Ovary (tissue), 9 donors: ENCODE measurements around the gene WNT7B. TPM values are rescaled to one million over a fixed set of nuclear protein-coding genes. Genes with fewer than 3 reads are reported as not detected.

Experiments
- DNase-seq, 5 donors: peaks; one replicate each; pipeline ENCODE4 v3.0.0-alpha.2; 2019 to 2020
- H3K27ac ChIP-seq, 2 donors: fragments of 200-600 bp; one replicate each; pipeline versions ENCODE4 v1.5.1 to v1.8.0; 2019 to 2022
- H3K27me3 ChIP-seq: fragments of 200-600 bp; one replicate; pipeline ENCODE4 v1.8.0; 2022
- H3K36me3 ChIP-seq: fragments of 200-600 bp; sonication (generic); one replicate; pipeline ENCODE4 v1.5.1; 2019
- H3K4me1 ChIP-seq: one replicate; pipeline ENCODE4 v1.8.1; 2013; ENCODE audit warnings: mild to moderate bottlenecking, moderate library complexity; ENCODE audit not compliant: insufficient read depth
- H3K4me3 ChIP-seq: fragments of 200-600 bp; sonication (generic); one replicate; pipeline ENCODE4 v1.5.1; 2017
- H3K9me3 ChIP-seq, 2 donors: fragments of 200-600 bp in 1 of 2; sonication (generic) in 1 of 2; one replicate each; pipeline versions ENCODE4 v1.5.1 to v1.8.1; 2013 to 2019; ENCODE audit warnings: mild to moderate bottlenecking in 1 of 2, moderate library complexity in 1 of 2
- EP300 ChIP-seq: sonication (generic); formaldehyde crosslinking; IDR thresholded peaks from one replicate; pipeline ENCODE4 v1.6.1; 2017; ENCODE audit warnings: antibody characterized with exemption
- POLR2A ChIP-seq: fragments of 450-650 bp; IDR thresholded peaks from one replicate; pipeline ENCODE4 v1.6.1; 2017; ENCODE audit warnings: antibody characterized with exemption, mild to moderate bottlenecking, moderate library complexity
- WGBS, 3 donors: extraction: QIAGEN DNeasy Blood & Tissue Kit in 1 of 3; methylation state at CpG; one replicate each; pipeline versions ENCODE4 v1.1.5 to v1.1.7; 2013 to 2017; 5-methylcytosine and 5-hydroxymethylcytosine counted together
- intact Hi-C, 4 donors: fragments of 100-400 bp; cut with DNase I; formaldehyde crosslinking; loops; one replicate each; pipeline versions ENCODE4 v1.11.0 to v1.15.1; 2022 to 2023
- polyA plus RNA-seq, 2 donors: library from polyadenylated mRNA; stranded (reverse); fragments of 200-250 nt in 1 of 2; fragments of 350-450 nt in 1 of 2; fragmentation: Illumina TruSeq in 1 of 2; extraction: RNeasy Lipid Tissue Mini Kit (QIAGEN cat#74804) in 1 of 2; gene quantifications; one replicate each; pipeline ENCODE4 v1.2.3, GENCODE V29; 2013 to 2014
- total RNA-seq, 7 donors: library from RNA; depleted of rRNA in 2 of 7; stranded (reverse); fragments of >200 nt in 2 of 7; fragmentation: NEBNext Ultra II Directional in 3 of 7; extraction: Animal tissue kit (Norgen Biotek cat#: 25700) in 3 of 7; gene quantifications; one replicate each; pipeline versions ENCODE4 v1.1.0 to v1.2.4, GENCODE V29; 2016 to 2023
- TF ChIP-seq, protein P1 (sequence below), 3 donors: fragments of 450-650 bp in 2 of 3; fragments of 200-600 bp in 1 of 3; IDR thresholded peaks; one replicate each; pipeline versions ENCODE4 v1.5.1 to v1.8.0; 2016 to 2022; ENCODE audit warnings: antibody characterized with exemption in 3 of 3, mild to moderate bottlenecking in 1 of 3
- donor health status: DM: no; HTN: no; CAD: no; lungs with moderate emphysema.
- donor health status: DM: no; HTN: no; CAD: no.
- donor health status: Bipolar disorder and iron deficiency.
- donor health status: DM: yes; HTN: yes; CAD: no.
- donor health status: DM: no; HTN: no; CAD: no.
- donor health status: DM: yes; HTN: yes; CAD: no.

Gene WNT7B
- total and polyA plus RNA-seq, 9 donors: 0.22 to 2.5 (median 0.59) TPM; not detected in 5

DNA sequence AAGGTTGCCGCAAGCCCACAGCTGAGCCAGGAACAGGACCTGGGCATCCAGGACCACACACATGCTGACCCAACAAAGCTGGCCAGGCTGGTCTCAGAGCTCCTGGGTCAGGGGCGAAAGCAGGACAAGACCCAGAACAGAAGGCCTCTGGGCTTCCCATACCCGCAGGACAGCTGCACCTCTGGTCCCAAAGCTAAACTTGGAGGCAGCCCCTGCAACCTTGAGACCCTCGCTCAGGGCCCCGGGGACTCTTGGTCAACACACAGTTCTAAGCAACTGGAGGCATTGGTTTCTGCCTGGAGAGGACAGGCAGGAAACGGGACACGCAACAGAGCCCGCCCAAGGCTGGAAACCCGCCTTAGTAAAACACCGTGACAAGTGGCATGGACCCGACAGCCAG lies 11.4 kb downstream of the WNT7B start:
- TF ChIP-seq EP300 (no peak), POLR2A (no peak)
- TF ChIP-seq, protein P1, sequence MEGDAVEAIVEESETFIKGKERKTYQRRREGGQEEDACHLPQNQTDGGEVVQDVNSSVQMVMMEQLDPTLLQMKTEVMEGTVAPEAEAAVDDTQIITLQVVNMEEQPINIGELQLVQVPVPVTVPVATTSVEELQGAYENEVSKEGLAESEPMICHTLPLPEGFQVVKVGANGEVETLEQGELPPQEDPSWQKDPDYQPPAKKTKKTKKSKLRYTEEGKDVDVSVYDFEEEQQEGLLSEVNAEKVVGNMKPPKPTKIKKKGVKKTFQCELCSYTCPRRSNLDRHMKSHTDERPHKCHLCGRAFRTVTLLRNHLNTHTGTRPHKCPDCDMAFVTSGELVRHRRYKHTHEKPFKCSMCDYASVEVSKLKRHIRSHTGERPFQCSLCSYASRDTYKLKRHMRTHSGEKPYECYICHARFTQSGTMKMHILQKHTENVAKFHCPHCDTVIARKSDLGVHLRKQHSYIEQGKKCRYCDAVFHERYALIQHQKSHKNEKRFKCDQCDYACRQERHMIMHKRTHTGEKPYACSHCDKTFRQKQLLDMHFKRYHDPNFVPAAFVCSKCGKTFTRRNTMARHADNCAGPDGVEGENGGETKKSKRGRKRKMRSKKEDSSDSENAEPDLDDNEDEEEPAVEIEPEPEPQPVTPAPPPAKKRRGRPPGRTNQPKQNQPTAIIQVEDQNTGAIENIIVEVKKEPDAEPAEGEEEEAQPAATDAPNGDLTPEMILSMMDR (IDR thresholded peaks at IDR 0.05): no peak

DNA sequence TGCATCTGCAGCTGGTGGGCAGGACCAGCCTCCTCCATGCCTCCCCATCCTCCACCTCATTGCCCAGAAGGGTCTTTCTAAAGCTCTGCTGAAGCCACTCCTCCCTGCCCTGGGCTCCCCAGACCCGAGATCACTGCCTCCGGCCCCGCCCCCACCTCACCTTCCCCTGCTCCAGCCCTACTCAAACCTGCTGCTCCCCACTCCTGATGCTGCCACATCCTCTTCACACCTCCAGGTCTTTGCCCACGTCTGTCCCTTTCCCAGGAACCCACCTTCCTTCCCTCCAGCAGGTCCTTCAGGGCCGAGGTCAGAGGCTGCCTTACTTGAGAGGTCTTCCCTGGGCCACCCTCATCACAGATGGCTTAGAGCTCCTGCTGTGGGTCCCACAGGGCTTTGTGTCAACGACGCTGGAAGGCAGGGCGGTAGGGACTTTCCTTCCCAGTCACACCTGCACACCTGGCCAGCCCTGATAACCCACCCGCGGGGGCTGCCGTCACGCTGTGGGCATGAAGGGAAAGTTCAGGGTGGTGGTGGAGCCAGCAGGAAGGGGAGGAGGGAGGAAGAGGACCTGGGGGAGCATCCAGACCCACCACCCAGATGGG lies 11.9 kb downstream of the WNT7B start:
- H3K27me3 ChIP-seq: no peaks in the 10 kb centered on the region
- H3K4me3 ChIP-seq: no peak overlapping the region
- intact Hi-C loops: no loop called here

More for the DNA sequence above, 11.4 kb downstream of the WNT7B start:
- WGBS, 3 donors: 84 to 88% (median 86%) methylated on average over 8 to 11 of the region's 11 CpGs
- Histone ChIP-seq H3K27ac (no peak overlapping the region), H3K36me3 (no peaks in the 10 kb centered on the region), H3K9me3 (no peaks in the 10 kb centered on the region), H3K4me1 (no peaks in the 10 kb centered on the region), H3K4me3 (no peak overlapping the region), H3K27me3 (no peaks in the 10 kb centered on the region)
- DNase-seq: no peak
- intact Hi-C loops: no loop called here

DNA sequence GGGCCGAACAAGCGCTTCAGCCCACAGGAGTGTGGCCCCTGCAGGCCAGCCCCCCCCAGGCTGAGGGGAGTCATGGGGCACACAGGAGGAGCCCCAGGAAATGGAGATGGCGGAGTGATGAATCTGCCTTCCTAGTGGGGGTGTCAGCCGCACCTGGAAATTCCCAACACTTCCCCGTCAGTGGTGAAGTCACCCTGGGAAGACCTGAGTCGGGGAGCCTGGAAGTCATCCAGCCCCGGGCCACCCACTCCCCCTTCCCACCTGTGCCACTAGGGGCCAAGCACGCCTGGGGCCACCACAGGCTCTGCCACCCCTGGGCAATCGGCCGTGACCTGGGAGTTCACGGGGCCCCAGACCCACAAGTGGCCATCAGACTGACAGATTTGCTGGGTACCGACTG lies 12.6 kb downstream of the WNT7B start:
- no peak for TF ChIP-seq POLR2A
- WGBS, 3 donors: 77 to 83% (median 82%) methylated on average over 12 of the region's 12 CpGs
- intact Hi-C loops: no loop called here
- H3K27ac ChIP-seq: no peak overlapping the region
- H3K4me3 ChIP-seq: no peak overlapping the region
- no peaks in the 10 kb centered on the region for H3K4me1 ChIP-seq
- no peak for DNase-seq
- H3K9me3 ChIP-seq: no peaks in the 10 kb centered on the region
- H3K36me3 ChIP-seq: no peaks in the 10 kb centered on the region
- H3K27me3 ChIP-seq: no peaks in the 10 kb centered on the region

More for the DNA sequence above, 11.9 kb downstream of the WNT7B start:
- TF ChIP-seq POLR2A (no peak), EP300 (no peak)
- TF ChIP-seq, protein P1 (IDR thresholded peaks at IDR 0.05): no peak
- no peaks in the 10 kb centered on the region for H3K4me1 ChIP-seq
- no peaks in the 10 kb centered on the region for H3K9me3 ChIP-seq
- DNase-seq: no peak
- H3K27ac ChIP-seq: no peak overlapping the region
- H3K36me3 ChIP-seq: no peaks in the 10 kb centered on the region
- WGBS, 3 donors: 61 to 78% (median 73%) methylated on average over 12 of the region's 12 CpGs

DNA sequence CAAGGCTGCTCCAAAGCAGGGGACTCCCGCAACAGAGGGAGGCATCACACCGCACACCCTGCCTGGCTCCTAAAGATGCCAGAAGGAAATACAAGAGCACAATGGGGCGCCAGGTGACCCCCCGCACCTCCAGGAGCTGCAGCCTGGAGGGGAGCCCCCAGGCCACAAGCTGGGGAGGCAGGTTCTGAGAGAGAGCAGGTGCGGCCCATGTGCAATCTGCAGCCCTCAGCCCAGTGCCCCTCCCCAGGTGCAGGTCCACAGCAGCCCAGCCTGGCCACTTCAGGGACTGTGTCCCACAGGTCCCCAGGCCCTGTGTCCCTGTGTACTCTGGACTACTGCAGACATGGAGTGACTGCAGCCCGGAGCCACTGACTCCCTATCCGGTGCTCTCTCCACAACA lies 13.1 kb downstream of the WNT7B start:
- 81 to 93% (median 93%) methylated on average over 7 of the region's 7 CpGs for WGBS, 3 donors
- intact Hi-C loops: no loop called here

DNA sequence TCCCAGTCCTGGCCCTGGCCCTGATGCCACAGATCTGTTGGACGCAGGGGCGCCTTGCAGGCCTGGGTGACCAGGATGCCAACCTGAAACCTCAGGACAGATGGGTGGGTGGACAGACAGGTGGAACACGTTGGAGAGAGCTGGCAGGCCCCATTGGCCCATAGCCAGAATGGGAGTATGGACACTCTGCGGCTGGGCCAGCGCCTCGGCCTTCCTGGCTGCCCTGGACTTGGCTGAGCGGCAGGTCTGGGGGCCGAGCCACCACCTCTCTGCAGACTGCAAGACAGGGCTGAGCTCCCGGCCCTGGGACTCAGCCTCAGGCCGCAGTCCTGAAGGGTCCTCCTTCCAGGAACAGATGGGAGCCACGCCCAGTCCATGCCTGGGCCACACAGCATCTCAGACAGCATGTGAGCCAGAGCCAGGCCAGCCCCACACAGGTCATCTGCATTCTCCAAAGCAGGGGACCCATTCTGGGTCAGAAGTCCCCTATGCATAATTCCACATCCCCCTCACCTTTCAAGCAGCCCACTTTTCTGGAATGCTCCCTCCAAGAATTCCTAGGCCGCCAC lies 14.1 kb downstream of the WNT7B start:
- H3K27me3 ChIP-seq: no peaks in the 10 kb centered on the region
- intact Hi-C loops: no loop called here
- no peaks in the 10 kb centered on the region for H3K9me3 ChIP-seq
- no peak overlapping the region for H3K4me3 ChIP-seq
- TF ChIP-seq, protein P1 (IDR thresholded peaks at IDR 0.05): no peak
- TF ChIP-seq POLR2A (no peak), EP300 (no peak)
- no peaks in the 10 kb centered on the region for H3K4me1 ChIP-seq
- DNase-seq: no peak
- H3K36me3 ChIP-seq: no peaks in the 10 kb centered on the region
- no peak overlapping the region for H3K27ac ChIP-seq
- WGBS, 3 donors: 58 to 65% (median 65%) methylated on average over 12 of the region's 12 CpGs

More for the DNA sequence above, 13.1 kb downstream of the WNT7B start:
- no peaks in the 10 kb centered on the region for H3K4me1 ChIP-seq
- H3K9me3 ChIP-seq: no peaks in the 10 kb centered on the region
- H3K27me3 ChIP-seq: no peaks in the 10 kb centered on the region
- H3K4me3 ChIP-seq: no peak overlapping the region
- no peak overlapping the region for H3K27ac ChIP-seq
- H3K36me3 ChIP-seq: no peaks in the 10 kb centered on the region
- TF ChIP-seq POLR2A (no peak), EP300 (no peak)
- TF ChIP-seq, protein P1 (IDR thresholded peaks at IDR 0.05): no peak
- DNase-seq: no peak
